Measurements from ENCODE around the gene GNG7. TPM values are rescaled to one million over a fixed set of nuclear protein-coding genes. Genes with fewer than 3 reads are reported as not detected.

GNG7 gene
- total and polyA plus RNA-seq, 10 of the 15 experiments (the other 5 are each of a cell fraction or from before 2014, with no cell fraction given): 1.9 to 13.6 (median 6.5) TPM

- no peak for TF ChIP-seq CEBPZ (IDR thresholded peaks at IDR 0.05; ENCODE audit: low read depth, low read length)
- no peak for TF ChIP-seq NRF1 (conservative IDR thresholded peaks at IDR 0.05; ENCODE audit: low read depth, low read length)
- TF ChIP-seq JUNB (IDR thresholded peaks at IDR 0.05): no peak
- TF ChIP-seq ZNF274 (IDR thresholded peaks at IDR 0.05; ENCODE audit: insufficient read depth, insufficient read length): no peak
- peak; percentile 49 for TF ChIP-seq ATF2 (IDR thresholded peaks at IDR 0.05; ENCODE audit: low read length)
- TF ChIP-seq NKRF (conservative IDR thresholded peaks at IDR 0.05): peak; percentile 59; the same call in 1 of the 2 replicates
- TF ChIP-seq ZBTB33 (IDR thresholded peaks at IDR 0.05): no peak
- no peak for TF ChIP-seq USF2 (IDR thresholded peaks at IDR 0.05; ENCODE audit: borderline replicate concordance, low read depth, low read length)
- peak; percentile 84 for TF ChIP-seq EED (IDR thresholded peaks at IDR 0.05; ENCODE audit: low read depth)
- peak; percentile 76; the same call in 1 of the 2 replicates for TF ChIP-seq MEF2A (IDR thresholded peaks at IDR 0.05; ENCODE audit: insufficient read depth, low read depth, low read length)
- TF ChIP-seq MYC (IDR thresholded peaks at IDR 0.05; ENCODE audit: insufficient read depth, insufficient read length, insufficient replicate concordance, low read length, severe bottlenecking): no peak
- peak; percentile 15; the same call in 1 of the 2 replicates for TF ChIP-seq RAD21 (IDR thresholded peaks at IDR 0.05; ENCODE audit: insufficient read depth, low read depth, low read length)
- TF ChIP-seq RUNX3 (IDR thresholded peaks at IDR 0.05; ENCODE audit: low read length): peak; percentile 34
- no peak for TF ChIP-seq KLF5 (IDR thresholded peaks at IDR 0.05; ENCODE audit: partially characterized antibody)
Observed at GRCh38 chr19:2478756-2479555, 223.5 kb downstream of the GNG7 start (continued).

Data from GM12878 (cell line).